GM18505 (cell line): ENCODE data around the gene DNAJC6.
A peak's percentile ranks its signal among the peaks of the same experiment; 100 is the strongest.

Experiments
- ATAC-seq: cut with Tn5 transposase; IDR thresholded peaks from one replicate; pipeline ENCODE4 v1.9.1; 2021; ENCODE audit not compliant: unreplicated experiment
- POLR2A ChIP-seq: IDR thresholded peaks from 4 replicates; pipeline ENCODE4 v1.6.1; 2011; ENCODE audit warnings: borderline replicate concordance; ENCODE audit not compliant: insufficient read depth, insufficient read length; ENCODE audit errors: extremely low read depth

DNAJC6 gene

DNA sequence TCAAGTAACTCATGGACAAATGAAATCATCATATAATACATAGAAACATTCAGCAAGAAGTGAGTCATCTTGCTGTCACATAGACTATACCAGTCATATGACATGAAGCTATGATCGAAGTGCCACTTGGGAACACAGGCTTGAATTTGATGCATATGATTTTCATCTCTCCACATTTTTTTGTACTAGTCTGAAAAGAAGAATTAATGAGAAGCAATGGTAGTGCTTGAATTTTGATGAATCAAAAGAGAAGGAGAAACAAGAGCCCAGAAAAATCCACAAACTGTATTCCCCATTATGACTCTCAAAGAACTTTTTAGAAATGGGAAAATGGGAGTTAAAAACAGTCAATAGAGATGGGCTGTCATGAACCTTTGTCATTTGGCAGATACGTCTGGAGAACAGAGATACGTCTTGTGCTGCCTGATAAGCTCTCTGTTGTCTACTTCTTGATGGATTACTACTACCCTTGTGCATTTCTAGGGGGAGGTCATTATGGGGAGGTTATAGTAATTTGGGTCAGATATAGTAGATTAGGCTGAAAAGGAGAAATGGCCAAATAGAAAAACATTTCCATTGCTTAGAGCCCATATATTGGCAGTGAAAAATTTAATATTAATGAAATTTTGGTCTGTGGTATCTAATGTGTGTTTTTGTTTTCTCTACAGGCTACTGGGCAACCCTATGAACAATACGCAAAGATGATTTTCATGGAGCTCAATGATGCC lies 103.1 kb downstream of the DNAJC6 start:
- TF ChIP-seq POLR2A: no peak
- no peak for ATAC-seq

GRCh38 chr1:65412984-65413375 lies 103.6 kb downstream of the DNAJC6 start:
- no peak for ATAC-seq
- no peak for TF ChIP-seq POLR2A

GRCh38 chr1:65414538-65414937 lies 105.2 kb downstream of the DNAJC6 start:
- TF ChIP-seq POLR2A: no peak
- ATAC-seq: no peak

DNA sequence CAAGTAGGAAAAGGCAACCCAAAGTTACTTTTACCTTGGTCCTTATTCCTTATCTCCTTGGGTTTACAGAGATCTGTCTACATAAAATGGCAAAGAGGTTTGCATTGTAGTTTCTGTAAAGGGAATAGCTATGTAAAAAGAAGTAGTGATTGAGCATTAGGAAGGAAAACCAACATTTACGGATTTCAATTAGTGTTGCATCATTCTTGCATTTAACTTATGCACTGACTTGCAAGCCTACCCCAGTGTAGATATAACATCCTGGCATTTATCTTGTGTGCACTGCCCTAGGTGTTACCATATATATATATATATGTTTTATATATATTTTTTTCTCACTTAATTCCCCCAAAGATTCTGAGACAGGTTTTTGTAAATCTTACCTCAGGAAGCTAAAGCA lies 107.4 kb downstream of the DNAJC6 start:
- no peak for ATAC-seq
- TF ChIP-seq POLR2A: no peak

- no peak for TF ChIP-seq POLR2A
- ATAC-seq: no peak
Observed at GRCh38 chr1:65417729-65418128, 108.4 kb downstream of the DNAJC6 start.

- ATAC-seq: no peak
- TF ChIP-seq POLR2A: no peak
Observed at GRCh38 chr1:65418522-65419185, 109.3 kb downstream of the DNAJC6 start.

GRCh38 chr1:65419681-65420589 lies 110.6 kb downstream of the DNAJC6 start:
- peak; percentile 95 for ATAC-seq
- TF ChIP-seq POLR2A: no peak

DNA sequence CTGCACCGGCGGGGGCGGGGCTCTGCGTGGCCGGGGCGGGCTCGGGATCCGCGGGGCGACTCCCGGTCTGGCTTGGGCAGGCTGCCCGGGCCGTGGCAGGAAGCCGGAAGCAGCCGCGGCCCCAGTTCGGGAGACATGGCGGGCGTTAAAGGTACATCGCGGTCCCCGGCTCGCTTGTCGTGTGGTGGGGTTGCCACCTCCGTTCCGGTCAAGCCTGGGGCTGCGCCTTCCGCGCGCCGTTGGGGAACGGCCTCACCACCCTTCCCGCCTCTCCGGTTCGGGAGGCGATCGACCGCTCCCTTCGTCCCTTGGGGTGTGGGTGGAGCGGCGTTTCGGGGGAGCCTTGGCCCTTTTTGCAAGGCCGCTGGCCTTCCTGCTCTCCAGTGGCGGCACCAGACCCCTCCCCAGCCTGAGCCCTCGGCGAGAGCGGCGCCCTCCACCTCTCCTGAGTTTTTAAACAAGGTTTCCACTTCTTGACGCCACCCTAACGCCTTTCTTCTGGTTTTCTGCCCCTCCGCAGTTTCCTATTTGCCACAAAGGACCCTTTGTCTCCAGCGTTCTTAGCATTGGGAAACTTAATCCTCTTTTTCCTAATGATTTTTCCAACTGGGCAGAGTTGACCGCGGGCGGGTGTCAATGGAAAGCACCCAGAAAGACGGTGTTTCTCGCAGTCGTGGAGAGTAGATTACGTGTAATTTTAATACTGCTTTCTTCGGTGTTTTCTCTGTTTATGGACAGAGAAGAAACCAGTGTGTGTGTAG lies 111.4 kb downstream of the DNAJC6 start, which contains the start of the genes LEPR and LEPROT:
Gene LEPR, plus strand, starts transcription at position 79 of the 761 bp plus-strand sequence. CDS start 144,898 bp downstream, outside the sequence.
Gene LEPROT, plus strand, starts transcription at position 79 of the 761 bp plus-strand sequence. Its CDS starts 57 bp downstream, at position 136.
- peak; percentile 75 for TF ChIP-seq POLR2A
- peak; percentile 62 for ATAC-seq

GRCh38 chr1:65421351-65422025 lies 112.1 kb downstream of the DNAJC6 start:
- TF ChIP-seq POLR2A: no peak
- no peak for ATAC-seq

- no peak for ATAC-seq
- no peak for TF ChIP-seq POLR2A
Observed at GRCh38 chr1:65422241-65423203, 113.2 kb downstream of the DNAJC6 start.
